Stimulated activated CD8-positive, alpha-beta memory T cell treated with anti-CD3 and anti-CD28 coated beads, Interleukin-4, amount 100 ng/mL, for 1 hour (primary cell): ENCODE measurements around the gene TXNDC5.
"Not testable (repeated sequence)": the region's sequence is repeated elsewhere in the genome, so short reads cannot be mapped to it uniquely, and the experiment has no call there.

ENCODE experiments used
- DNase-seq, 2 donors: peaks; one replicate each; pipeline ENCODE4 v3.0.0-alpha.2; 2020; ENCODE audit warnings: low read depth in 2 of 2, low spot score in 1 of 2

TXNDC5 gene

DNA sequence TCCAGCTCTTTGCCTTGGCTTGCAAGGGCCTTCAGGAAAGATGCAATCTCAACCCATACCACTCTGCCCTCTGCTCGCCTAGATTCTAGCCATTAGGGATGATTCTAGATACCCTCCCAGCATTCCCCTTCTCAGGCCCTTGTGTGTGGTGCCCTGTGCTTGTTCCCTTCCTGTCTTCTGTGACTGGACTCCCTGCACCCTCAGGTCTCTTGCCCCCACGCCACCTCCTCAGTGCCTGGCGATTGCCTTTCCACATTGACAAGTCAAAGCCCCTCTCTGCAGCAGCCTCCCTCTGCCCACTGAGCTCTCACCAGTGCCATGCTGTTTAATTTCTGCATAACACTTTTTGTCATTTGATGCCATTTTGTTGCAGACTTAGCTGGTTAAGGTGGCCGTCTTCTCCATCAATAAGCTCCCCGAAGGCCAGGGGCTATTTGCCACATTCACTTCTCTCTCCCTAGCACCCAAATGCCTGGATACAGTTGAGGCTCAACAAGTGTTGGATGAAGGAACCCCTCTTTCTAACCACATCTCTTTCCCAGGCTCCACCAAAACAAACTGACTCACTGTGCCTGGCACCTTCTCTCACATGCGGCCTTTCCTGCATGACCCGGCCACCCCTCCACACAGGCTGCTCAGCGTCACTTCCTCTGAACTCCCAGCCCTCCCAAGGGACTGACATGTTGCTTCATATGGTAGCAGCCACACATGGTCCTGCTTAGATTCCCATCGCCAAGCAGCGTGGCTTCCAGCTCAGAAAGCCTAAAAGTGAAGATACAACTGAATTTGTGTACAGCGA lies 4.6 kb upstream of the TXNDC5 start:
- no peak for DNase-seq

- no peak for DNase-seq
Measured at GRCh38 chr6:7914311-7914710, 3.7 kb upstream of the TXNDC5 start.

DNA sequence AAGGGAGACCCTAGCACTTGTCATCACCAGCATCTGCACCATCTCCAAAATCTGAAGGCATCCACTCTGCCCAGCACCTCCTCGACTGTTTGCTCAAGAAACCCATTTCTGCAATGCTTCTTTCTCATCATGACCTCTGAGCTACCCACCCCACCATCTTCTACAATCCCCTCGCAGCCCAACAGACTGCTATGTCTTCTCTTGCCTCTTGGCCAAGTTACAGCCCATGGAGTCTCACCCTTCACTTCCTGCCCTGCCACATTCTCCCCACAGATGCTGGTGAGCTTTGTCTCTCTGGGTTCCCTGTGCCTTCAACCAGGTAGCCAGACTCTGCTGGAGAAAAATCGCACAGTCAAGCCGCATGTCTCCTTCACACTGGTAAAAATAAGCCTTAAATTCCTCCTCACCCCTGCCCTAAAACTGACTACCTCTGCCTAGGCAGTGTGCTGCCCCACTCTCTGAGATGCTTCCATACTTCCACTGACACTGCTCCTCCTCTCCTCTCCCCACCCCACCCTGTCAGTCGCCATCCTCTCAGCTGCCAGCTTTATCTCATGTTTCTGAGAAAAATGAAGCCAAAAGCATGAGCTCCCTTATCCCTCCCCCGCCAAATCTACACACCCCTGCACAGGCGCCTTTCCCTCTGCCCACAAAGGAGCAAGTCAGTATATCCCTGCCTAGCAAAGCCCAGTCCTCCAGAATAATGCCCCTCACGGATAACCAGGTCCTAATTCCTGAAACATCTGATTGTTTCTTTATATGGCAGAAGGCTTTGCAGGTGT lies 2.3 kb upstream of the TXNDC5 start:
- no peak for DNase-seq

DNA sequence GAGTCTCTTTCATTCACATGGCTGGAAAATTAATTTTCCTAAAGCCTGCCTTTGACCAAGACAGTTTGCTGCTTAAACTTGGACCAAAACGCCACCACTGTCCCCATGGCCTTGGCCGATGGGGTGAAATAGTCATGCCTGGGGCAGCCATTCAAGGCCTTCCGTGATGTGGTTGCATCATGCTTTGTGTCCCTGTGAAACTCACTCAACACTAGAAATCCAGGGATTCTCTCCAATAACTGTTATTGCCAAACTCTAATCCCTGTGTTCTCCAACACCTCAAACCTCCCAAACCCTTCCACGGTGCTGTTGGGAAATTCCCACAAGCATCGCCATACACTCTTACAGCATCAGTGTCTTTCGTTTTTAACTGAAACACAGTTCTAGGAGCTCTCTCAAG lies 1.4 kb upstream of the TXNDC5 start:
- DNase-seq, result no peak

GRCh38 chr6:7911345-7911725 lies 747 bp upstream of the TXNDC5 start:
- DNase-seq, result no peak

DNA sequence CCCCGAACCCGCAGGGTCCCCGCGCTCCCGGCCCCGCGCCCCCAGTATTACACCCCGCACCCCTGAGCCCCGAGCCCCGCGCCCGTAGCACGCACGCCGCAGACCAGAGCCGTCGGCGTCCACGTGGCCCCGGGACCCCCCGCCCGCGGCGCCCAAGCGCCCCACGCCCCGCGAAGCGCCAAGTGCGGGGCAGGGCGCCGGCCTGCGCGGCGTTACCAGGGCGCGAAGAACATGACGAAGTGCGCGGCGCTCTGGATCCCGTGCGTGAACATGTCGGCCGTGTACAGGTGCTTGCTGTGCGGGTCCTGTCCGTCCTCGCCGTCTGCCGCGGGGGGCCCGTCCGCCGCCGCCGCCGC lies 312 bp downstream of the TXNDC5 start:
- no peak for DNase-seq

- no peak for DNase-seq
Measured at GRCh38 chr6:7909323-7910276, 988 bp downstream of the TXNDC5 start.

- DNase-seq, result no peak
Measured at GRCh38 chr6:7907159-7907558, 3.4 kb downstream of the TXNDC5 start.

GRCh38 chr6:7906741-7907140 lies 3.8 kb downstream of the TXNDC5 start:
- no peak for DNase-seq

DNA sequence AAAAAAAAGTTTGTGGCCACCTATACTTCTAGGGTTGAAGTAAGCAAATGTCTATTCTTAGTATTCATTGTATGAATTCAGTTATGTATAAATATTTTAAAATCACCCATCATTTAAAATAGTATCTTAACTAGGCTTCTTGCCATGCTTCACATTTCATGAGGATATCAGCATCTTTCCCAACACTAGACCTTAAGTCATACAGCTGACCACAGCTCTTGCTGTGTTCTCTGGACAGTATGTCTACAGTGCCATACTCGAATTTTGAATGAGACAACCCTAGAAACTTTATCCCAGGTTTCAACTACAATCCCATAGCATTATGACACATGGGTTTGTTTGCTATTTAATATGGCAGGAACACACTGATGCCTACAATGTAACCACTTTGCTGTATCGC lies 5.2 kb downstream of the TXNDC5 start:
- DNase-seq, result no peak

DNA sequence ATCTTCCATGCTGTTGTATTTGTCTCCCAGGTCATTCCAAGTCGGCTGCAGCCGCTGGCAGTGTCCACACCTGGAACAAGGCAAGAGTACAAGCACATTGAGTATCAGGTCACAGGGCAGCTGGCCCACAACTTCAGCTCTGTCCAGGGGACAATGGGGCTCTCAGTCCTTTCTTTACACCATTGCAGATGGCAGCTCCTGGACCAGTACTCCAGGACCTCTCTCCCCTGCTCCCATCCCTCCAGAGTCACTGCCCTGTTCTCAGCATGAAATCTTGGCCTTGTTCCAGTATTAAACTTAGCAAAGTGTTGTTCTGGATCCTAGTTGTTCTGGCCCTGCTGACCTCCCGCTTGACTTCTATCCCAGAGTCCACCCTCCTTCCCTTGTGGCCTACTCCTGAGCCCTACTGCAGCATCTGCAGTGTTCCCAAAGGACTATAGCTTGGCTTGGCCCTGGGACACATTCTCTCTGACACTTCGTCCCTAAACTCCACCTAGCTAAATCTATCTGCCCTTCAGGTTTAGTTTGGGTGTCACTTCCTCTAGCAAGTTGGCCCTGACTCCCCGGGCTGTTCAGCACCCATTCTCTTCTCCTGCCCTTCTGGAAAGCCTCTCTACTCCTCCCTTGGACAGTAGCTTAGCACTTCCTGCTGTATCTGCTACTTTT lies 5.8 kb downstream of the TXNDC5 start:
- DNase-seq, result no peak

GRCh38 chr6:7903673-7904072 lies 6.9 kb downstream of the TXNDC5 start:
- no peak for DNase-seq

GRCh38 chr6:7902867-7903266 lies 7.7 kb downstream of the TXNDC5 start:
- no peak for DNase-seq

GRCh38 chr6:7902221-7902620 lies 8.4 kb downstream of the TXNDC5 start:
- no peak for DNase-seq

DNA sequence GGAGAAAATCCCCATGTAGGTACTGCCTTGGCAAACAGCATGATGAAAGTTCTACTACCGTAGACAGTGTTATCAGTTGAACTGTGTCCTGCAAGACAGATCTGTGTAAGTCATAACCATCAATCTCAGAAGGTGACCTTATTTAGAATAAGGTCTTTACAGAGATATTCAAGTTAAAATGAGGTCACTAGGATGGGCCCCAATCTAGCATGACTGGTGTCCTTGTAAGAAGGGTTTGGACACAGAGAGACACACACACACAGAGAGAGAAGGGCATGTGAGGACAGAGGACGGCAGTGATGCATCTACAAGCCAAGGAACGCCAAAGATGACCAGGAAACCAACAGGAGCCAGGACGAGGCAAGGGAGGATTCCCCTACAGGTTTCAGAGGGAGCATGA lies 8.8 kb downstream of the TXNDC5 start:
- no peak for DNase-seq

GRCh38 chr6:7901056-7901455 lies 9.5 kb downstream of the TXNDC5 start:
- no peak for DNase-seq

GRCh38 chr6:7900621-7901020 lies 10.0 kb downstream of the TXNDC5 start:
- no peak for DNase-seq

DNA sequence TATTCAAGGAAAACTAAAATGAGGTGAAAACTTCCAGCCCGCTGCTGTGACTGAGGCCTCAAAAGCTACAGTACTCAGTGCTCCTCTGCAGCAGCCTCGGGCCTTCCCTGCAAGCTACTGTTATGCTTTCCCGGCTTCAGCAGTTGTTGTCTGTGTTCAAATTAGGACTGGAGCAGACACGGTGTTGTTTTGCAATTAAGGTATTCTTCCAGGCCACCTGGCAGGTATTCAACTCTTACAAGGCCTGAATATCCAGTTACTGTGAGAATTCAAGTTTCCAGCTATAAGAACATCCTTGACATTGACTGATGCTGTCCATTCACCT lies 10.7 kb downstream of the TXNDC5 start:
- DNase-seq, result no peak

- DNase-seq, result no peak
Measured at GRCh38 chr6:7899101-7899888, 11.3 kb downstream of the TXNDC5 start.

DNA sequence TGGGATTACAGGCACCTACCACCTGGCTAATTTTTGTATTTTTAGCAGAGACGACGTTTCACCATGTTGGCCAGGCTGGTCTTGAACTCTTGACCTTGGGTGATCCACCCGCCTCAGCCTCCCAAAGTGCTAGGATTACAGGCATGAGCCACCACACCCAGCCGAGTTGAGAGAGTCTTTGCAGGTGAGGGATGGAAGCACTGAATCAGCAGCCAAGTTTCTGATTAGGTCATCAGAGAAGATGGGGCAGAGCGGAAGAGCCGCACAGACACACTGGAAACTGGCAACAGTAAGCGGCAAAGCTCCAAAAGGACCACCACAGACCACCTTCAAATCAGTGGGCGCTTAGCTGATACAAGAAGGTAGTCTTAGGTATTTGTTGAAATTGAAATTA lies 12.4 kb downstream of the TXNDC5 start:
- DNase-seq, result not testable (repeated sequence)
